ENCODE data around the gene SRRT.
"Not testable (repeated sequence)": the region's sequence is repeated elsewhere in the genome, so short reads cannot be mapped to it uniquely, and the experiment has no call there.

SRRT gene

DNA sequence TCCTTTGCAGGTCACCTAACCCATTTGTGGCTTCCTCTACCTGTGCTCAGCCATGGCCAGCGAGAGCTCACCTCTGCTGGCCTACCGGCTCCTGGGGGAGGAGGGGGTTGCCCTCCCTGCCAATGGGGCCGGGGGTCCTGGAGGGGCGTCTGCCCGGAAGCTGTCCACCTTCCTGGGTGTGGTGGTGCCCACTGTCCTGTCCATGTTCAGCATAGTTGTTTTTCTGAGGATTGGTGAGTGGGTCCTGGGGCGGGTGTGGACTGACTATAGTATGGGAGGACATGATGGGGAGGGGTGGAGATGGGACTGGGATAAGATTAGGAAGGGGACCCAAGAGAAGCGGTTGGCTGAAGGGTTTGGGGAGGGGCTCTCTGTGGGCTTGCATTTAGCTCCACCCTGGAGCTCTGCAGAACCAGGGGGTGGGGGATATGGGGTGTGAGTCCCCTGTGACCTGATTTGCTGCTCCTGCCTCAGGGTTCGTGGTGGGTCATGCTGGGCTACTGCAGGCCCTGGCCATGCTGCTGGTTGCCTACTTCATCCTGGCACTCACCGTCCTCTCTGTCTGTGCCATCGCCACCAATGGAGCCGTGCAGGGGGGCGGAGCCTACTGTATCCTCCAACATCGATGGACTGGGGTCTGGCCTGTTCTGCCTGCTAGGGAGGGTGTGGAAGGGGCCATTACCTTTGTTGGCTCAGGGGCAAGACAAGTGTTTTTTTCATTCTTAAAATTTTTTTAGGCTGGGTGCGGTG, 20.6 kb upstream of the SRRT start:
- DNase-seq (ENCODE audit: low read depth in 1 of 2, low spot score in 1 of 2), result no peak
- Histone ChIP-seq H3K27me3 (ENCODE audit: insufficient read depth, poor library complexity, severe bottlenecking) (no peaks in the 10 kb centered on the region), H3K27ac (replicated peaks) (no peak overlapping the region), H3K4me3 (replicated peaks; ENCODE audit: insufficient read depth, low read length) (no peak overlapping the region)
- no peak for TF ChIP-seq GABPA (IDR thresholded peaks at IDR 0.05; ENCODE audit: low read depth)
- TF ChIP-seq, protein P1, sequence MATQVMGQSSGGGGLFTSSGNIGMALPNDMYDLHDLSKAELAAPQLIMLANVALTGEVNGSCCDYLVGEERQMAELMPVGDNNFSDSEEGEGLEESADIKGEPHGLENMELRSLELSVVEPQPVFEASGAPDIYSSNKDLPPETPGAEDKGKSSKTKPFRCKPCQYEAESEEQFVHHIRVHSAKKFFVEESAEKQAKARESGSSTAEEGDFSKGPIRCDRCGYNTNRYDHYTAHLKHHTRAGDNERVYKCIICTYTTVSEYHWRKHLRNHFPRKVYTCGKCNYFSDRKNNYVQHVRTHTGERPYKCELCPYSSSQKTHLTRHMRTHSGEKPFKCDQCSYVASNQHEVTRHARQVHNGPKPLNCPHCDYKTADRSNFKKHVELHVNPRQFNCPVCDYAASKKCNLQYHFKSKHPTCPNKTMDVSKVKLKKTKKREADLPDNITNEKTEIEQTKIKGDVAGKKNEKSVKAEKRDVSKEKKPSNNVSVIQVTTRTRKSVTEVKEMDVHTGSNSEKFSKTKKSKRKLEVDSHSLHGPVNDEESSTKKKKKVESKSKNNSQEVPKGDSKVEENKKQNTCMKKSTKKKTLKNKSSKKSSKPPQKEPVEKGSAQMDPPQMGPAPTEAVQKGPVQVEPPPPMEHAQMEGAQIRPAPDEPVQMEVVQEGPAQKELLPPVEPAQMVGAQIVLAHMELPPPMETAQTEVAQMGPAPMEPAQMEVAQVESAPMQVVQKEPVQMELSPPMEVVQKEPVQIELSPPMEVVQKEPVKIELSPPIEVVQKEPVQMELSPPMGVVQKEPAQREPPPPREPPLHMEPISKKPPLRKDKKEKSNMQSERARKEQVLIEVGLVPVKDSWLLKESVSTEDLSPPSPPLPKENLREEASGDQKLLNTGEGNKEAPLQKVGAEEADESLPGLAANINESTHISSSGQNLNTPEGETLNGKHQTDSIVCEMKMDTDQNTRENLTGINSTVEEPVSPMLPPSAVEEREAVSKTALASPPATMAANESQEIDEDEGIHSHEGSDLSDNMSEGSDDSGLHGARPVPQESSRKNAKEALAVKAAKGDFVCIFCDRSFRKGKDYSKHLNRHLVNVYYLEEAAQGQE (IDR thresholded peaks at IDR 0.05; ENCODE audit: insufficient replicate concordance, low read depth), result no peak
- no peak for TF ChIP-seq POLR2AphosphoS5 (IDR thresholded peaks at IDR 0.05; ENCODE audit: low read depth)
- TF ChIP-seq SPI1 (IDR thresholded peaks at IDR 0.05; ENCODE audit: borderline replicate concordance, low read depth), result no peak
- TF ChIP-seq, protein P2, sequence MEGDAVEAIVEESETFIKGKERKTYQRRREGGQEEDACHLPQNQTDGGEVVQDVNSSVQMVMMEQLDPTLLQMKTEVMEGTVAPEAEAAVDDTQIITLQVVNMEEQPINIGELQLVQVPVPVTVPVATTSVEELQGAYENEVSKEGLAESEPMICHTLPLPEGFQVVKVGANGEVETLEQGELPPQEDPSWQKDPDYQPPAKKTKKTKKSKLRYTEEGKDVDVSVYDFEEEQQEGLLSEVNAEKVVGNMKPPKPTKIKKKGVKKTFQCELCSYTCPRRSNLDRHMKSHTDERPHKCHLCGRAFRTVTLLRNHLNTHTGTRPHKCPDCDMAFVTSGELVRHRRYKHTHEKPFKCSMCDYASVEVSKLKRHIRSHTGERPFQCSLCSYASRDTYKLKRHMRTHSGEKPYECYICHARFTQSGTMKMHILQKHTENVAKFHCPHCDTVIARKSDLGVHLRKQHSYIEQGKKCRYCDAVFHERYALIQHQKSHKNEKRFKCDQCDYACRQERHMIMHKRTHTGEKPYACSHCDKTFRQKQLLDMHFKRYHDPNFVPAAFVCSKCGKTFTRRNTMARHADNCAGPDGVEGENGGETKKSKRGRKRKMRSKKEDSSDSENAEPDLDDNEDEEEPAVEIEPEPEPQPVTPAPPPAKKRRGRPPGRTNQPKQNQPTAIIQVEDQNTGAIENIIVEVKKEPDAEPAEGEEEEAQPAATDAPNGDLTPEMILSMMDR (IDR thresholded peaks at IDR 0.05; ENCODE audit: insufficient read depth, low read length), result no peak

DNA sequence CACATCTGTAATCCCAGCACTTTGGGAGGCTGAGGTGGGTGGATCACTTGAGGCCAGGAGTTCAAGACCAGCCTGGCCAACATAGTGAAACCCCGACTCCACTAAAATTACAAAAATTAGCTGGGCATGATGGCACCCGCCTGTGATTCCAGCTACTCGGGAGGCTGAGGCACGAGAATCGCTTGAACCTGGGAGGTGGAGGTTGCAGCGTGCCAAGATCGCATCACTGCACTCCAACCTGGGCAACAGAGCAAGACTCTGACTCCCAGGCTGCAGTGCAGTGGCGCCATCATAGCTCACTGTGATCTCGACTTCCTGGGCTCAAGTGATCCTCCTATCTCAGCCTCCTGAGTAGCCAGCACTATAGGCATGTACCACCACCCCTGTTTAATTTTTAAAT, 20.0 kb upstream of the SRRT start:
- H3K27me3 ChIP-seq (ENCODE audit: insufficient read depth, poor library complexity, severe bottlenecking); H3K27ac ChIP-seq (replicated peaks); H3K4me3 ChIP-seq (replicated peaks; ENCODE audit: insufficient read depth, low read length); DNase-seq (ENCODE audit: low read depth in 1 of 2, low spot score in 1 of 2): not testable (repeated sequence)

DNA sequence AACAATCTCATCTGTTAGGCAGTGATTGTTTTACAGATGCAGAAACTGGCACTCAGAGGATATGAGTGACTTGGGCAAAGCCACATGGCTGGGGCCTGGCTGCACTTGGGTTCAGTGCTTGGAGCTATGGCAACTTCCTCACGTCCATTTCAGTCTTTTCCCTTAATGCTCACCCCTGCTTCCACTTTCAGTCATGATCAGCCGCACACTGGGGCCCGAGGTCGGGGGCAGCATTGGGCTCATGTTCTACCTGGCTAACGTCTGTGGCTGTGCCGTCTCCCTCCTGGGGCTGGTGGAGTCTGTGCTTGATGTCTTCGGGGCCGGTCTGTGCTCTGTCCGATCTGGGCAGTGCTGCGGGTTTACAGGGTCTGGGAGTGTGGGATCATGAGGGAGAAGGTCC, 19.4 kb upstream of the SRRT start:
- Histone ChIP-seq H3K27me3 (ENCODE audit: insufficient read depth, poor library complexity, severe bottlenecking) (no peaks in the 10 kb centered on the region), H3K27ac (replicated peaks) (no peak overlapping the region), H3K4me3 (replicated peaks; ENCODE audit: insufficient read depth, low read length) (no peak overlapping the region)
- DNase-seq (ENCODE audit: low read depth in 1 of 2, low spot score in 1 of 2), result no peak
- TF ChIP-seq SPI1 (IDR thresholded peaks at IDR 0.05; ENCODE audit: borderline replicate concordance, low read depth), result no peak
- TF ChIP-seq, protein P2 (IDR thresholded peaks at IDR 0.05; ENCODE audit: insufficient read depth, low read length), result no peak
- TF ChIP-seq, protein P1 (IDR thresholded peaks at IDR 0.05; ENCODE audit: insufficient replicate concordance, low read depth), result no peak
- TF ChIP-seq GABPA (IDR thresholded peaks at IDR 0.05; ENCODE audit: low read depth), result no peak
- no peak for TF ChIP-seq POLR2AphosphoS5 (IDR thresholded peaks at IDR 0.05; ENCODE audit: low read depth)

DNA sequence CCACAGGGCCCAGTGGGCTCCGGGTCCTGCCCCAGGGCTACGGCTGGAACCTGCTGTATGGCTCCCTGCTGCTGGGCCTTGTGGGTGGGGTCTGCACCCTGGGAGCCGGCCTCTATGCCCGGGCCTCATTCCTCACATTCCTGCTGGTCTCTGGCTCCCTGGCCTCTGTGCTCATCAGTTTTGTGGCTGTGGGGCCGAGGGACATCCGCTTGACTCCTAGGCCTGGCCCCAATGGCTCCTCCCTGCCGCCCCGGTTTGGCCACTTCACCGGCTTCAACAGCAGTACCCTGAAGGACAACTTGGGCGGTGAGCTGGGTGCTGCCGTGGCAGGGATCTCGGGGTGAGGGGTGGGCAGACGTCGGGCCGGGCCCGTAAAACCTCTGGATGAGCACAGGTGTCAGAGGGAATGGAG, 18.0 kb upstream of the SRRT start:
- no peak overlapping the region for H3K4me3 ChIP-seq (replicated peaks; ENCODE audit: insufficient read depth, low read length)
- H3K27ac ChIP-seq (replicated peaks), result no peak overlapping the region
- TF ChIP-seq, protein P1 (IDR thresholded peaks at IDR 0.05; ENCODE audit: insufficient replicate concordance, low read depth), result no peak
- TF ChIP-seq SPI1 (IDR thresholded peaks at IDR 0.05; ENCODE audit: borderline replicate concordance, low read depth) (no peak), GABPA (IDR thresholded peaks at IDR 0.05; ENCODE audit: low read depth) (no peak), POLR2AphosphoS5 (IDR thresholded peaks at IDR 0.05; ENCODE audit: low read depth) (no peak)
- TF ChIP-seq, protein P2 (IDR thresholded peaks at IDR 0.05; ENCODE audit: insufficient read depth, low read length), result no peak
- no peak for DNase-seq (ENCODE audit: low read depth in 1 of 2, low spot score in 1 of 2)
- H3K27me3 ChIP-seq (ENCODE audit: insufficient read depth, poor library complexity, severe bottlenecking), result no peaks in the 10 kb centered on the region
